HEK293 (cell line): Measurements from ENCODE around the gene OR5K2.

Source experiments
- CTCF ChIA-PET: fragments of 350-600 bp; formaldehyde crosslinking; extraction: SDS; loops from one replicate; lab custom pipeline; 2021; ENCODE audit warnings: antibody characterized with exemption; lab: Yijun Ruan, JAX
- POLR2A ChIA-PET: fragments of 300-600 bp; formaldehyde crosslinking; extraction: SDS; loops from one replicate; lab custom pipeline; 2020; ENCODE audit warnings: antibody characterized with exemption, inconsistent platforms; lab: Yijun Ruan, JAX
- H3K27ac ChIP-seq: fragments of 200-500 bp; sonication (Bioruptor generic); 2 replicates; pipeline ENCODE4 v1.5.1; 2014; ENCODE audit warnings: low read depth, low read length, control low read depth, inconsistent platforms; ENCODE audit errors: extremely low read depth
- H3K36me3 ChIP-seq, 2 experiments: fragments of 200-500 bp in 1 of 2; sonication (Bioruptor generic) in 1 of 2; 1 replicate in 1 of 2; 2 replicates in 1 of 2; pipeline ENCODE4 v1.5.1; 2014 to 2017; ENCODE audit warnings: inconsistent platforms in 2 of 2, low read length in 2 of 2; ENCODE audit not compliant: control insufficient read depth in 2 of 2, insufficient read depth in 1 of 2
- H3K4me1 ChIP-seq: fragments of 200-500 bp; sonication (Bioruptor generic); 2 replicates; pipeline ENCODE4 v1.5.1; 2014; ENCODE audit warnings: mild to moderate bottlenecking, low read length, inconsistent platforms; ENCODE audit not compliant: control insufficient read depth, insufficient read depth
- H3K4me3 ChIP-seq: 2 replicates; pipeline ENCODE4 v1.5.1; 2011; ENCODE audit warnings: low read depth, mild to moderate bottlenecking, control low read depth, low read length, moderate library complexity
- H3K9me3 ChIP-seq: fragments of 200-500 bp; sonication (Bioruptor generic); 2 replicates; pipeline ENCODE4 v1.5.1; 2014; ENCODE audit warnings: low read depth, low read length, inconsistent platforms; ENCODE audit not compliant: control insufficient read depth, insufficient read depth
- FEZF1 ChIP-seq: fragments of 450-650 bp; formaldehyde crosslinking; IDR thresholded peaks from 2 replicates; pipeline ENCODE4 v1.5.1; 2016; ENCODE audit warnings: missing biosample characterization, missing genetic modification characterization
- GLIS1 ChIP-seq: fragments of 450-650 bp; formaldehyde crosslinking; IDR thresholded peaks from 2 replicates; pipeline ENCODE4 v1.5.1; 2016; ENCODE audit warnings: missing biosample characterization, missing genetic modification characterization
- KLF7 ChIP-seq: fragments of 450-650 bp; formaldehyde crosslinking; IDR thresholded peaks from 2 replicates; pipeline ENCODE4 v1.5.1; 2016; ENCODE audit warnings: missing biosample characterization, missing genetic modification characterization, borderline replicate concordance
- MEIS1 ChIP-seq: sonication (generic); formaldehyde crosslinking; IDR thresholded peaks from 2 replicates; pipeline ENCODE4 v1.8.1; 2022; ENCODE audit warnings: missing genetic modification reagents, mild to moderate bottlenecking, borderline replicate concordance
- MZF1 ChIP-seq: fragments of 450-650 bp; formaldehyde crosslinking; IDR thresholded peaks from 2 replicates; pipeline ENCODE4 v1.5.1; 2017; ENCODE audit warnings: missing biosample characterization, missing genetic modification characterization, borderline replicate concordance
- RBAK ChIP-seq: fragments of 450-650 bp; formaldehyde crosslinking; IDR thresholded peaks from 2 replicates; pipeline ENCODE4 v1.5.1; 2016; ENCODE audit warnings: missing biosample characterization, missing genetic modification characterization
- SCRT2 ChIP-seq: fragments of 450-650 bp; formaldehyde crosslinking; IDR thresholded peaks from 2 replicates; pipeline ENCODE4 v1.5.1; 2016; ENCODE audit warnings: missing biosample characterization, missing genetic modification characterization
- TRIM28 ChIP-seq: IDR thresholded peaks from 2 replicates; pipeline ENCODE4 v1.6.1; 2011; ENCODE audit warnings: low read length, control low read depth, borderline replicate concordance
- ZBTB21 ChIP-seq: fragments of 450-650 bp; formaldehyde crosslinking; IDR thresholded peaks from 2 replicates; pipeline ENCODE4 v1.5.1; 2017; ENCODE audit warnings: missing biosample characterization, missing genetic modification characterization
- ZBTB48 ChIP-seq: fragments of 450-650 bp; formaldehyde crosslinking; IDR thresholded peaks from 2 replicates; pipeline ENCODE4 v1.5.1; 2016; ENCODE audit warnings: missing biosample characterization, missing genetic modification characterization
- ZNF146 ChIP-seq: fragments of 450-650 bp; formaldehyde crosslinking; IDR thresholded peaks from 2 replicates; pipeline ENCODE4 v1.5.1; 2016; ENCODE audit warnings: missing biosample characterization, missing genetic modification characterization
- ZNF311 ChIP-seq: fragments of 450-650 bp; formaldehyde crosslinking; IDR thresholded peaks from 2 replicates; pipeline ENCODE4 v1.5.1; 2017; ENCODE audit warnings: missing biosample characterization, missing genetic modification characterization, borderline replicate concordance
- ZNF37A ChIP-seq: fragments of 450-650 bp; IDR thresholded peaks from 2 replicates; pipeline ENCODE4 v1.5.1; 2018; ENCODE audit warnings: missing biosample characterization, missing genetic modification characterization
- ZNF416 ChIP-seq: fragments of 450-650 bp; formaldehyde crosslinking; IDR thresholded peaks from 2 replicates; pipeline ENCODE4 v1.5.1; 2016; ENCODE audit warnings: missing biosample characterization, missing genetic modification characterization
- ZNF561 ChIP-seq: fragments of 450-650 bp; IDR thresholded peaks from 2 replicates; pipeline ENCODE4 v1.5.1; 2018; ENCODE audit warnings: missing biosample characterization, missing genetic modification characterization, borderline replicate concordance
- ZNF585B ChIP-seq: fragments of 450-650 bp; formaldehyde crosslinking; IDR thresholded peaks from 2 replicates; pipeline ENCODE4 v1.5.1; 2016; ENCODE audit warnings: missing biosample characterization, missing genetic modification characterization
- ZNF621 ChIP-seq: fragments of 450-650 bp; formaldehyde crosslinking; IDR thresholded peaks from 2 replicates; pipeline ENCODE4 v1.5.1; 2017; ENCODE audit warnings: missing biosample characterization, missing genetic modification characterization
- ZNF658 ChIP-seq: fragments of 450-650 bp; formaldehyde crosslinking; IDR thresholded peaks from 2 replicates; pipeline ENCODE4; 2016; ENCODE audit warnings: missing biosample characterization, missing genetic modification characterization
- ZNF707 ChIP-seq: fragments of 450-650 bp; formaldehyde crosslinking; IDR thresholded peaks from 2 replicates; pipeline ENCODE4 v1.5.1; 2016; ENCODE audit warnings: missing biosample characterization, missing genetic modification characterization
- ZNF768 ChIP-seq: fragments of 450-650 bp; formaldehyde crosslinking; IDR thresholded peaks from 2 replicates; pipeline ENCODE4 v1.5.1; 2018; ENCODE audit warnings: missing biosample characterization, mild to moderate bottlenecking, missing genetic modification characterization
- ZNF785 ChIP-seq: fragments of 450-650 bp; formaldehyde crosslinking; IDR thresholded peaks from 2 replicates; pipeline ENCODE4 v1.5.1; 2016; ENCODE audit warnings: missing biosample characterization, missing genetic modification characterization
- TF ChIP-seq, protein P1 (sequence below): fragments of 450-650 bp; formaldehyde crosslinking; IDR thresholded peaks from 2 replicates; pipeline ENCODE4 v1.5.1; 2016; ENCODE audit warnings: missing biosample characterization, missing genetic modification characterization
- TF ChIP-seq, protein P2 (sequence below): fragments of 450-650 bp; formaldehyde crosslinking; IDR thresholded peaks from 2 replicates; pipeline ENCODE4 v1.5.1; 2016; ENCODE audit warnings: missing biosample characterization, missing genetic modification characterization
- TF ChIP-seq, protein P3 (sequence below): fragments of 450-650 bp; formaldehyde crosslinking; IDR thresholded peaks from 2 replicates; pipeline ENCODE4 v1.5.1; 2017; ENCODE audit warnings: missing biosample characterization, missing genetic modification characterization
- TF ChIP-seq, protein P4 (sequence below): fragments of 450-650 bp; formaldehyde crosslinking; IDR thresholded peaks from 2 replicates; pipeline ENCODE4 v1.5.1; 2016; ENCODE audit warnings: missing biosample characterization, missing genetic modification characterization

Gene OR5K2

DNA sequence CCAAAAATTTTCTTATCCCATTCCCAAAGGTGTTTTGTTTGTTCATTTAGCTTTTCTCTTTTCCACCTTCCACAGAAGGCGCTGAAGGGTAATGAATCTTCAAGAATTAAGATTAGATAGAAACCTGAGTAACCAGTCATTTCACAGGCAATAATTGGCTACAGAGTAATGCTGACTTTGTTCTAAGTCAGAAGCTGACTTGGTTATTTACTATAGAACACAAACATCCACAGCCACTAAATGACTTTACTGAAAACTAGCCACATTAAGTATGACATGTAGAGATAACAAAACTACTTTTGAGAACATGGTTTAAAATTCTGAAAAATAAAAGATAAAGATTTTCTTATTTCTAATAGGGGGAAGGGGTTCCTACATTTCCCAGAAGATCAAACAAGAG is 17.5 kb downstream of the OR5K2 start:
- H3K36me3 ChIP-seq = peaks cover 0 to 44% of the 10 kb centered on the region in 2 experiments; a peak in 1 of 3 replicates
- POLR2A ChIA-PET = no interaction called here

DNA sequence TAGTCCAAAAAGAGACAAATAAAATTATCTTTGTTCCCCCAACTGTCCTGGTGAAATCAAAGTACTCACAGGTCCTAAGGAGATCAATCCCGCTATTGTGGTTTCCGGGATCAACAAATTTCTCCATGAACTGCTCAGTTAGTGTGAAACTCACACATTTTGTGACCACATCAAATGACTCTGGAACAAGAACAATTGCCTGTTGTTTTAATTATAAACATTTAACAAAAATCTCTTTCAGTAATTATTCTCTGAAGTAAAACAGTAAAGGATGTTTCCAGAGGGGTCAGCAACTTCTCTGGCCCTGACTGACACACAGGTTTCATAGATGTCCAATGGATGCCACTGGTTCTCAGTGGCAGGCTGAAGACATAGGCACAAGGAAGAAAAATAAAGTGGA is 21.3 kb downstream of the OR5K2 start:
- H3K4me1 ChIP-seq = peaks cover 2% of the 10 kb centered on the region; the same call in 1 of the 2 replicates
- TF ChIP-seq, protein P1, sequence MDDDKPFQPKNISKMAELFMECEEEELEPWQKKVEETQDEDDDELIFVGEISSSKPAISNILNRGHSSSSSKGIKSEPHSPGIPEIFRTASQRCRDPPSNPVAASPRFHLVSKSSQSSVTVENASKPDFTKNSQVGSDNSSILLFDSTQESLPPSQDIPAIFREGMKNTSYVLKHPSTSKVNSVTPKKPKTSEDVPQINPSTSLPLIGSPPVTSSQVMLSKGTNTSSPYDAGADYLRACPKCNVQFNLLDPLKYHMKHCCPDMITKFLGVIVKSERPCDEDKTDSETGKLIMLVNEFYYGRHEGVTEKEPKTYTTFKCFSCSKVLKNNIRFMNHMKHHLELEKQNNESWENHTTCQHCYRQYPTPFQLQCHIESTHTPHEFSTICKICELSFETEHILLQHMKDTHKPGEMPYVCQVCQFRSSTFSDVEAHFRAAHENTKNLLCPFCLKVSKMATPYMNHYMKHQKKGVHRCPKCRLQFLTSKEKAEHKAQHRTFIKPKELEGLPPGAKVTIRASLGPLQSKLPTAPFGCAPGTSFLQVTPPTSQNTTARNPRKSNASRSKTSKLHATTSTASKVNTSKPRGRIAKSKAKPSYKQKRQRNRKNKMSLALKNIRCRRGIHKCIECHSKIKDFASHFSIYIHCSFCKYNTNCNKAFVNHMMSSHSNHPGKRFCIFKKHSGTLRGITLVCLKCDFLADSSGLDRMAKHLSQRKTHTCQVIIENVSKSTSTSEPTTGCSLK = no peak
- TF ChIP-seq TRIM28 (no peak), ZNF416 (tag by site-specific recombination) (no peak), RBAK (no peak), ZNF785 (no peak), ZBTB21 (tag by site-specific recombination) (no peak), MEIS1 (CRISPR knock-in tag) (no peak), ZNF707 (tag by site-specific recombination) (no peak), SCRT2 (tag by site-specific recombination) (no peak), FEZF1 (tag by site-specific recombination) (no peak)
- TF ChIP-seq, protein P2, sequence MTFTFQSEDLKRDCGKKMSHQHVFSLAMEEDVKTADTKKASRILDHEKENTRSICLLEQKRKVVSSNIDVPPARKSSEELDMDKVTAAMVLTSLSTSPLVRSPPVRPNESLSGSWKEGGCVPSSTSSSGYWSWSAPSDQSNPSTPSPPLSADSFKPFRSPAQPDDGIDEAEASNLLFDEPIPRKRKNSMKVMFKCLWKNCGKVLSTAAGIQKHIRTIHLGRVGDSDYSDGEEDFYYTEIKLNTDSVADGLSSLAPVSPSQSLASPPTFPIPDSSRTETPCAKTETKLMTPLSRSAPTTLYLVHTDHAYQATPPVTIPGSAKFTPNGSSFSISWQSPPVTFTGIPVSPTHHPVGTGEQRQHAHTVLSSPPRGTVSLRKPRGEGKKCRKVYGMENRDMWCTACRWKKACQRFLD = no peak
- ChIA-PET POLR2A (interaction anchor here (0.7 kb wide), 1 partner anchor 320 kb away, joined by 3 read pairs; no protein-coding TSS in a partner anchor), CTCF (no interaction called here)
- no peak overlapping the region for H3K27ac ChIP-seq
- H3K36me3 ChIP-seq = peaks cover 0 to 58% of the 10 kb centered on the region in 2 experiments; a peak in 2 of 3 replicates
- H3K4me3 ChIP-seq = no peak overlapping the region
- no peaks in the 10 kb centered on the region for H3K9me3 ChIP-seq

More for the DNA sequence above, 17.5 kb downstream of the OR5K2 start:
- H3K9me3 ChIP-seq = no peaks in the 10 kb centered on the region
- 0 out of 2 replicates have a peak, but pooled peaks cover 2% of the 10 kb centered on the region for H3K4me1 ChIP-seq
- CTCF ChIA-PET = no interaction called here
- no peak overlapping the region for H3K27ac ChIP-seq
- TF ChIP-seq ZBTB48 (tag by site-specific recombination) = no peak
- TF ChIP-seq, protein P3, sequence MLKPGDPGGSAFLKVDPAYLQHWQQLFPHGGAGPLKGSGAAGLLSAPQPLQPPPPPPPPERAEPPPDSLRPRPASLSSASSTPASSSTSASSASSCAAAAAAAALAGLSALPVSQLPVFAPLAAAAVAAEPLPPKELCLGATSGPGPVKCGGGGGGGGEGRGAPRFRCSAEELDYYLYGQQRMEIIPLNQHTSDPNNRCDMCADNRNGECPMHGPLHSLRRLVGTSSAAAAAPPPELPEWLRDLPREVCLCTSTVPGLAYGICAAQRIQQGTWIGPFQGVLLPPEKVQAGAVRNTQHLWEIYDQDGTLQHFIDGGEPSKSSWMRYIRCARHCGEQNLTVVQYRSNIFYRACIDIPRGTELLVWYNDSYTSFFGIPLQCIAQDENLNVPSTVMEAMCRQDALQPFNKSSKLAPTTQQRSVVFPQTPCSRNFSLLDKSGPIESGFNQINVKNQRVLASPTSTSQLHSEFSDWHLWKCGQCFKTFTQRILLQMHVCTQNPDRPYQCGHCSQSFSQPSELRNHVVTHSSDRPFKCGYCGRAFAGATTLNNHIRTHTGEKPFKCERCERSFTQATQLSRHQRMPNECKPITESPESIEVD = 0 out of 2 replicates have a peak, but pooled peaks have one; percentile 14
- H3K4me3 ChIP-seq = no peak overlapping the region

DNA sequence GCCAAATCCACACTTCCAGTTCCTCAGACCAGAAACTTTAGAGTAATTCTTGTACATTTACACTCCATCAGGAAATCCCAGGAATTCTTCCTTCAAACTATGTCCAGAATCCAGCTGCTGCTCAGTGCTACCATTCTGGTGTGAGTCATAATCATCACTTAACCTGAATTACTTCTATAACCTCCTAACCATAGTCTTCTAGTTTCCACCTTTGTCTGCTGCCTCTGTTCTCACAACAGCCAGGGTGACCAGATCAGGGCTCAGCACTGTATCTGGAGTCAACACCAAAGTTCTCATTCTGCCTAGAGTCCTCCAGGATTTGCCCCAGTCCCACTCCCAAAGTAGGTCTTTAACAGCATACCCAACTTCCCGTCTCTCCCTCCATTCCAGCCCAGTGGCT is 21.9 kb downstream of the OR5K2 start:
- Histone ChIP-seq H3K27ac (no peak overlapping the region), H3K9me3 (no peaks in the 10 kb centered on the region), H3K4me1 (peaks cover 2% of the 10 kb centered on the region; the same call in 1 of the 2 replicates), H3K36me3 (peaks cover 0 to 58% of the 10 kb centered on the region in 2 experiments; a peak in 2 of 3 replicates), H3K4me3 (no peak overlapping the region)
- ChIA-PET CTCF (no interaction called here), POLR2A (interaction anchor here (0.7 kb wide), 1 partner anchor 321 kb away, joined by 3 read pairs; no protein-coding TSS in a partner anchor)
- TF ChIP-seq ZNF146 (tag by site-specific recombination) (no peak), GLIS1 (tag by site-specific recombination) (no peak), MZF1 (no peak), KLF7 (tag by site-specific recombination) (no peak), ZNF37A (no peak), ZNF621 (tag by site-specific recombination) (no peak), ZNF585B (tag by site-specific recombination) (no peak), ZNF311 (tag by site-specific recombination) (no peak), ZNF768 (tag by site-specific recombination) (no peak), ZNF658 (no peak), FEZF1 (tag by site-specific recombination) (no peak), ZNF561 (tag by site-specific recombination) (no peak)
- TF ChIP-seq, protein P4, sequence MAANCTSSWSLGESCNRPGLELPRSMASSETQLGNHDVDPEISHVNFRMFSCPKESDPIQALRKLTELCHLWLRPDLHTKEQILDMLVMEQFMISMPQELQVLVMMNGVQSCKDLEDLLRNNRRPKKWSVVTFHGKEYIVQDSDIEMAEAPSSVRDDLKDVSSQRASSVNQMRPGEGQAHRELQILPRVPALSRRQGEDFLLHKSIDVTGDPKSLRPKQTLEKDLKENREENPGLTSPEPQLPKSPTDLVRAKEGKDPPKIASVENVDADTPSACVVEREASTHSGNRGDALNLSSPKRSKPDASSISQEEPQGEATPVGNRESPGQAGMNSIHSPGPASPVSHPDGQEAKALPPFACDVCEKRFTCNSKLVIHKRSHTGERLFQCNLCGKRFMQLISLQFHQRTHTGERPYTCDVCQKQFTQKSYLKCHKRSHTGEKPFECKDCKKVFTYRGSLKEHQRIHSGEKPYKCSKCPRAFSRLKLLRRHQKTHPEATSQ (tag by site-specific recombination) = no peak
